NCI-H345 treated with DMSO at 0.1 percent for 48 hours (cell line): ENCODE measurements around the gene JAM3.
A peak's percentile ranks its signal among the peaks of the same experiment; 100 is the strongest.
"Not testable (repeated sequence)": the region's sequence is repeated elsewhere in the genome, so short reads cannot be mapped to it uniquely, and the experiment has no call there.

ENCODE experiments used
- DNase-seq: peaks from one replicate; lab custom pipeline; 2025; ENCODE audit not compliant: unreplicated experiment; lab: John Stamatoyannopoulos, UW

The JAM3 gene

DNA sequence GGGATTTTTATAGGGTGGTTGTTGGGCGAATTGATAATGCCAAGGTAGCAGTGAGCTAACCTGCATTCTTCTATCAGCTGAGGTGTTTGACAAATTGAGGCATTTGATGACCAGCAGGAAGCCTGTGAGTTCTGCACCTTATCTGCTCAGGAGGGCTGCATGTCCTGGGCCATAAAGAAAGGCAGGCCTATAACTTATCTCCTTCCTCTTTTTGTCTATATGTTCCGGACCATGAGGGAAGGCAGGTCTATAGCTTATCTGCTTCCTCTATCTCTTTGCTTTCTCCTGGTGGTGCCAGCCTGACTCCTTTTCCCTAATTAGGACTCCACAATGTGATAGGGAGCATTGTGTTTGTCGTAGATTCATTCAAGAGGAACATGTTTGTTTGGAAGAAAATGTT is 8.6 kb upstream of the JAM3 start:
- DNase-seq = no peak

DNA sequence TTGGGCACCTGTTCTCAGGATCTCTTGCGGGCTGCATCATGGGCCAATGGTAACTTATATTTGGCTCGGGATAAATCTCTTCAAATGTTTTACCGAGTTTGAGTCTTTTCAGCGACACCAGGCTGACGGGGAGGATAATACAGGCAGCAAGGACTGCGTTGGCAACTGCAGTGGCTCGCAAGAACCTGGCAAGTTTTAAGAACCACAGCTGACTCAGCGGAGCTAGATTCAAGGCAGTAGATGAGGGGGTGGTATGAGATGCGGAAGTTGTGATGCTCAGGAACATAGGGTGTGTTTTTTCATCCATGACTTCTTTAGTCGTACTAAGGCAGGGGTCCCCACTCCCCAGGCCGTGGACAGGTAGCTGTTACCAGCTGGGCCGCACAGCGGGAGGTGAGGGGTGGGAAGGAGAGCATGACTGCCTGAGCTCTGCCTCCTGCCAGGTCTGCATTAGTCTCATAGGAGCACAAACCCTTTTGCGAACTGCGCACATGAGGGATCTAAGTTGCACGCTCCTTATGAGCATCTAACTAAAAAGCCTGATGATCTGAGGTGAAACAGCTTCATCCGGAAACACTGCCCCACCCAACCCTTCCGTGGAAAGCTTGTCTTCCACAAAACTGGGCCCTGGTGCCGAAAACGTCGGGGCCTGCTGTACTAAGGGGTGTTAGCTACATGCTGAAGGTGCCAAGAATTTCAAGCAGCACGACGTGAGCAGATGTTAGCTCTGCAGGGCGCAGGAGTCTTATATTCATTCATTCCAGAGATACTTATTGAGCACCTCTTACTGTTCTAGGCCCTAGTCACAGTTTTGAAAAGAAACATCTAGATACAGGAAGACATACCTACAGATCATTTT is 6.4 kb upstream of the JAM3 start:
- no peak for DNase-seq

DNA sequence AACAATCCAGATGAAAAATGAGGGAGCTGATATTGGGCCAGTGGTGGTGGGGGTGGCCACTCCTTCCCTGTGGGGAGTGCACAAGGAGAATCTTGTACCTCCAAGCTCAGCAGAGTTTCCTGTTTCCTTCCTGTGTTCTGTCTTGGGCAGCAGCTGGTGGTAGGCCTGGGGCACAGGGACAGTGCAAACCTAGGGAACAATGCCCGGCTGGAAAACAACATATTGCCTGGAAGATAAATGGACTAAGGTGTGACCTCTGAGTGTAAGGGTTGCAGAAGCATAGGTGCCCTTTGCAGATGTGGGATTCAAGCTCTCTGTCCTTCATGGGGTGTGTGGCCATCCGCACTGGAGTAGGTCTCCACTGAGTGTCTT is 5.8 kb upstream of the JAM3 start:
- DNase-seq = no peak

DNA sequence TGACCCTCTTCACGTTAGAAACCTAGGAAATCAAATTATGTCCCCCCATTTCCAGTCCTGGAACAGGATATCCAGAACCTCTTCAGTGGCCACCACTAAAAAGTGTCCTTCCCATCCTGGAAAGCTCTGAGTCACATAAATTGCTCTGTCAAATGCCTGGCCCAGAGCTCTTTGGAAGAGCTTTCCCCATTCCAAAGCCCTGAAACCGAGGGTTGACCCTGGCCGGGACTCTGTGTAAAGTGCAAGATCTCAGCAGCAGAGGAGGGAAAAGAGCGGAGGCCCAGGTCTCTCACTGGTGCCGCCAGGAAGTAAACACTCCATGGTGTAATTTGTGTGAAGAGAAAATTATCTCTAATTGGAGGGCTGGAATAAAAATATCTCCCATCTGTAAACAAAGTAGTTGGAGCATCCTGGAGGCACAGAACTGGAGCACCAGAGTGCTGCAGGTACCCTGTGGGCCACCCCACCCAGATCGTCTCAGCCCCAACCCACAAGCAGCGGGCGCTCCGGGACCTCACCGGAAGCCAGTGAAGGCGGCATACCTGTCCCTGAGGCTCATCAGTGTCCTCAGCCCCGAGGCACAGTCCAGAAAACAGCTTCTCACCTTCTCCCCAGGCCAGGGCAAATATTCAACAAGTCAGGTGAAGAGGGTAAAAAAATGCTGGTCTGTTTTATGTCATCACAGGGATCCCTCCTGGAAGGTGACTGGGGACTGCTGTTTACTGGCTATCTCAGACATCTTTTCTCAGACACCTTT is 4.7 kb upstream of the JAM3 start:
- no peak for DNase-seq

GRCh38 chr11:134065381-134065780 is 3.5 kb upstream of the JAM3 start:
- DNase-seq = no peak

GRCh38 chr11:134066943-134067885 is 1.7 kb upstream of the JAM3 start:
- no peak for DNase-seq

DNA sequence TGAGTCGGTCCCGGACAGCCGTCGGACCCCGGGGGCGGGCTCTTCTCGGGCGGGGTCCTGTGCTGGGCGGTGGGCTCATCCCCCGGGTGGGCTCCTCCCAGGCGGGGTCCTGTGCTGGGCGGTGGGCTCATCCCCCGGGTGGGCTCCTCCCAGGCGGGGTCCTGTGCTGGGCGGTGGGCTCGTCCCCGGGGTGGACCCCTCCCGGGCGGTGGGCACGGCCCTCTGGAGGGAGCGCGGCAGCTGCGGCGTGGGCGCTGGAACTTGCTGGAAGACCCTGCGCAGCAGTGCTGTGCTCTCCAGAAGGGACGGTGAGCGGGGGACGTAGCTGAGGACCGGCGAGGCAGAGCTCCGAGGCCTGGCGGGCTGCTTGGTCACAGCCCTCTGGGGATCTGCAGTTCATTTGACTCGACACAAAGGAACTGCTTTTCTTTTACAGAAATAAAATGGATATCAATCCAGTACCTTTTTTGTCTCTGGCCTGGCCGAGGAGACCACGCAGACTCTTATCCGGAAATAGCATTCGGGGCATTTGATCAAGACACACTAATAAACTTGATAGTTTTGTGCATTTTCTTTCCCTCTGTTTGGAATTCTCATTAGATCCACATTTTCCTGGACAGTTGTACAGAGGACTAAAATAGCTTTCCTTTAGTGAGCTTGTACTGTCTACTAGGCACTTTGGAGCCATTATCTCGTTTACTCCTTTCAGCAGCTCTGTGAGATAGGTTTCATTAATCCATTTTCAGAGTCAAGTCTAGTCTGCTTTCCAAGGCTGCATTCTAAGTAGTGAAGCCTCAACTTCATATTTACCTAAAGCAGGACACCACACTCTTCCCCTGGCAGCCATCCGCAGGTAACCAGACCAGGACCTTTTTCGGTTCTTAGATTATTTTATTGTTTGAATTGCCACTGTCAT is 812 bp downstream of the JAM3 start:
- peak; percentile 33 for DNase-seq

- DNase-seq = no peak
These were observed 1.5 kb downstream of the JAM3 start for GRCh38 chr11:134070342-134070845.

DNA sequence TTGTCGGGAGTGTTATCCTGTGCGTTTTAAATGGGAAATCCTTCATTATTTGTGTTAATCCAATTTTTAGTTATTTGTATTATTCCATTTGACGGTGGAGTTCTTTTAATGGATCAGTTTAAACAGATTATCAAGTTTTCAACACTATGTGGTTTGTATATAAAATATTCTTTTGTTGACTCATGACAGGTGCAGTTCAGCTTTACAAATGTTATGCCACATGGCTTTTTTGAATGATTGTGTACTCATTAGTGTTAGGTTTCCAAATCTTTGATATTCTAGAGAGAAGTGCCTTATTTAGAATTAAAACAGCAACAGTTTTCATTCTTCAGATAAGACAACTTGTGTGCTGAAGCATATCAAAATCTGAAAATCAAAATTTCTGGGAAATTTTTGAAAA is 2.4 kb downstream of the JAM3 start:
- DNase-seq = peak; percentile 12

DNA sequence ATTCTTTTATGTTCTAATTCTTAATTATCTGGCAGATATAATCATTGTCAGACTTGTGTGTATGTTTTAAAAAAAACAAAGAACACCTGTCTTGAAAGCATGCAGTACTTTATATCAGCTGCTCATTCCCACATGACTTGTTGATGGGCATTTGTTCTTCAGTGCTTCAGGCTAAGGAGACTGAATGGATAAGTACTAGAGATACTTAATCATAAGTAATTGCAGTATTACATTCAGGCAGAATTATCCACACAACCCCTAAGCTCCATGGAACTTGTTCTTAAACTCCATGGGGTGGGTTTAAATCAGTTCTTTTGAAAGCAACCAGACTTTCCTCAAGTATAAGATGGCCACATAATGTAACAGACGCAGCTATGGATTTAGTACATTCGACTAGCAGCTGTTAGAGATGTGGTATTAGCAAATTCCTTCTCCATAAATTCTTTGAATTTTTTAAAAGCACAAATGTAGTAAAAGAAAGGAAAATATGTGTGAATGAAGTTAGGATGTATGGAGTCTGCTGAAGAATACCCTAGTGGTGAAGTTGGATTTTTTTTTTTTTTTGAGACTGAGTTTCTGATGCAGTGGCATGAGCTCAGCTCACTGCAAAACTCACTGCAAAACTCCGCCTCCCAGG is 3.0 kb downstream of the JAM3 start:
- peak; percentile 23 for DNase-seq

DNA sequence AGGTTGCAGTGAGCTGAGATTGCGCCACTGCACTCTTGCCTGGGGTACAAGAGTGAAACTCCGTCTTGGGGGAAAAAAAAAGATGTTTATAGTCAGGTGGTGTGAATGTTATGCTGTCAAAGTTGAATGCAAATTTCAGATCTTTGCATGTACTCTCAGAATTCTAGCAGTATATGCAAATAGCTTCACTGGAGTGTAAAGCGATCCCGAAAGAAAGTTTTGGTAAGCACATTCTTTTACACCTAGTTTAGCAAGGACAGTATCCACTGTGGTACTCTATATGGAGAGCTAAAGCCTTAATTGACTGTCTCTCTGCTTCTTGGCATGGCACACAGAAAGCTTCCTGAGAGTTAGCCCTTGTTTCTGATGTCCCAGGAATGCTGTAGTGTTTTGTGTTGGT is 4.0 kb downstream of the JAM3 start:
- DNase-seq = no peak

DNA sequence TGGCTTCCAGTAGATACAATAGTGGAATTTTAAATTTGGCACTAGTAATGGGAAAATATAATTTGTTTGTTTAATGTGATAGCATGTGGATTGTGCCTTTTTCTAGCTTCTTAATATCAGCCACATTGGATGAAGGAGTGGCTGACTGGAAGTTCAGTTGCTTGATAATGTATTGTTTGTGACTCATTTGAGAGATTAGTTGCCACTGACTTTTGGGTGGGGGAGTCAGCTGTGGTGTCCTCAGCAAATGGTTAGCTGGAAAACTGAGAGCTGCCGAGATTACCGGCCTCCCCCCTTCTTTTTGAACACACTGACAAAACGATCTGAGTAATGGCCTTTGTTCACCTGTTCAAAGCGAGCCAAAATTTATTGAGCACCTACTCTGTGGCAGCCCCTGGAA is 5.5 kb downstream of the JAM3 start:
- DNase-seq = no peak

- DNase-seq = no peak
These were observed 5.9 kb downstream of the JAM3 start for GRCh38 chr11:134074766-134075165.

DNA sequence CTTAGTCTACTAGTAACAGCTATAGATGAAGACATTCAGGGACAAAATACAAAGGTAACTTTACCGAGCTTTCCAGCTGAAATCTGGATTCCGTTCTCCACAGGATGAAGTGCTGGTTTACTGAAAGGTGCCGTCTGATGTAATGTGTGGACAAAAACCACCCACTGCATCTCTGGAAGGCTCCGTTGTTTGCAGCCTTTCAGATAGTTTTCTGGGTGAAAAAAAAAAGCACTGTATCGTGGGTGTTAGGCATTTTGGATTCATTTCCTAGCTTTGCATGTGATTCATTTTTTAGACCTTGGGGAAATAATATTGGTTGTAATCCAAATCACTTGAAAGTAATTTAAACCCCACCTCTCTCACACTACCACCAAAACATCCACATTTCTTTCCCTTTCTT is 10.4 kb downstream of the JAM3 start:
- DNase-seq = no peak

DNA sequence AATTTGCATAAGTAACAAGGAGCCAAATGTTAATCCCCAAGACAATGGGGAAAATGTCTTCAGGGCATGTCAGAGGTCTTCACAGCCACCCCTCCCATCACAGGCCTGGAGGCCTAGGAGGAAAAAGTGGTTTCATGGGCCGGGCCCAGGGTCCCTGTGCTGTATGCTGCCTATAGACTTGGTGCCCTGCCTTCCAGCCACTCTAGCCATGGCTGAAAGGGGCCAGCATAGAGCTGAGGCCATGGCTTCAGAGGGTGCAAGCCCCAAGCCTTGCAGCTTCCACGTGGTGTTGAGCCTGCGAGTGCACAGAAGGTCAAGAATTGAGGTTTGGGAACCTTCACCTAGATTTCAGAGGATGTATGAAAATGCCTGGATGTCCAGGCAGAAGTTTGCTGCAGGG is 12.4 kb downstream of the JAM3 start:
- DNase-seq = not testable (repeated sequence)

- no peak for DNase-seq
These were observed 14.1 kb downstream of the JAM3 start for GRCh38 chr11:134082990-134083389.

DNA sequence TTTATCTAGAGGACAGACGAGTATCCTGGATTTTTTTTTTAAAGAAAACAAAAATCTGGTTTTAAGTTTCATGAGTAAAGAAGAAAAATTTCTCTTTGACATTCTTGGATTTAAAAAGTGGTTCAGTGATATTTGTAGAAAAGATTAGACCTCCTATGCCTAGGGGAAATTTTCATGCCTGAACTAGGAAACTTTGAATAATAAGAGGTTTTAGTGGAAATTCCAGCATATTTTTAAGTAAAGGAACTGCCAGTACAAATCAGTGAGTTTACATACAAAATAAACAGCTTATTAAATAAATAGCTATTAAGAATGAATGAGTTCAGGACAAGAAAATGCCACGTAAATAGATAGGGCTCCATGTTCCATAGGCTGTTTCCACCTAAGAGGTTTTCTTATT is 17.5 kb downstream of the JAM3 start:
- no peak for DNase-seq

GRCh38 chr11:134092006-134092405 is 23.1 kb downstream of the JAM3 start:
- DNase-seq = not testable (repeated sequence)

DNA sequence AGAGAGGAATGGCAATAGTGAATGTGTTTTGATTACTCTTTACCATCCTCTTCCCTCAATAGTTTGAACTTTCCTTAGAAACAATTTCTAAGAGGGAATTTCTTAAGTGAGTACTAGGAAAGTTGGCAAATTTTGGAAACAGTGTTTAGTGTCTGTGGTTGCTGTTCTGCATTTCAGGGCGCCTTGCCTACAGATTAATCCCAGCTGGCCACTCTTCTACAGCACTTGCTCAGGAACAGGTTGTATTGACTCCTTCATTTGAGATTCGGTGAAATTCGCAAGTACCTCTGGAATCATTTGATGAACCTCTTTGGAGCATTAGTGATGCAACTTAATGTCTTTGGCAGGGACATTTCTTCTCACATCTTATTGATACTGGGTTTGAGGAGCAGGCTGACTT is 28.3 kb downstream of the JAM3 start:
- no peak for DNase-seq
